Activated CD4-positive, CD25-positive, alpha-beta regulatory T cell (primary cell): ENCODE results near the gene GPX1.
"Not testable (repeated sequence)": the region's sequence is repeated elsewhere in the genome, so short reads cannot be mapped to it uniquely, and the experiment has no call there.

ENCODE experiments used
- DNase-seq, 4 experiments: peaks; one replicate each; lab custom pipeline; 2025; lab: John Stamatoyannopoulos, UW

Gene GPX1

DNA sequence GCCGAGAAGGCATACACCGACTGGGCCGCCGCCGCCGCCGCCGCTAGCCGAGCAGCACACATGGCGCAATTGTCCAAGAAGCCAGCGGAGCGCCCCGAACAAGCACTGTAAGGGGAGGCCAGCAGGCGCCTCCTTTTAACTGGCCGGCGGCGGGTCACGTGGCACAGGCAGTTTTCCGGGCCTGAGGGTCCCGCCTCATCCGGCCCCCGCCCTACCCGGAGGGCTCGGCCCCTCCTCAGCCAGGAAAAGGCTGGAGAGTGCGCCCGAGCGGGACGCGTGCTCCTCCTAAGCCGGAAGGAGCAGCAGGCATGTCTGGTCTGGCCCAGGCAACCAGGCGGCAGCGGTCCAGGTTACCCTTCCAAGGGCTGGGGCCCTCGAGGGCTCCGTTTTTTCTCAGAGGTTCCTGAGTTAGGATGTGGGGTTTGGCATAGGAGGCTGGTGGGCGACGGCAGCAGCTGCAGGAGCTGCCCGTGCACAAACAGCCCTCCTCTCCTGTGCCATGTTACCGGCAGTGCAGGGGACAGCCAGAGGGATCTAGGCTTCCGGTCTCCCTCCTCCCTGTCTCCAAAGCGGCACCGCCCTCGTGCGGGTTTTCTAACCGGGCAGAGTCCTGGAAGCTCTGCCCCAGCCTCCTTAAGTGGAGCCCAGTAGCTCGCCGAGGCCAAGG is at the start of gene GPX1:
Gene GPX1, minus strand, starts transcription at position 137 of the 667 bp plus-strand sequence. Its CDS starts 75 bp downstream, at position 62.
- DNase-seq = peak; percentile 41 to 57 (median 50)

DNA sequence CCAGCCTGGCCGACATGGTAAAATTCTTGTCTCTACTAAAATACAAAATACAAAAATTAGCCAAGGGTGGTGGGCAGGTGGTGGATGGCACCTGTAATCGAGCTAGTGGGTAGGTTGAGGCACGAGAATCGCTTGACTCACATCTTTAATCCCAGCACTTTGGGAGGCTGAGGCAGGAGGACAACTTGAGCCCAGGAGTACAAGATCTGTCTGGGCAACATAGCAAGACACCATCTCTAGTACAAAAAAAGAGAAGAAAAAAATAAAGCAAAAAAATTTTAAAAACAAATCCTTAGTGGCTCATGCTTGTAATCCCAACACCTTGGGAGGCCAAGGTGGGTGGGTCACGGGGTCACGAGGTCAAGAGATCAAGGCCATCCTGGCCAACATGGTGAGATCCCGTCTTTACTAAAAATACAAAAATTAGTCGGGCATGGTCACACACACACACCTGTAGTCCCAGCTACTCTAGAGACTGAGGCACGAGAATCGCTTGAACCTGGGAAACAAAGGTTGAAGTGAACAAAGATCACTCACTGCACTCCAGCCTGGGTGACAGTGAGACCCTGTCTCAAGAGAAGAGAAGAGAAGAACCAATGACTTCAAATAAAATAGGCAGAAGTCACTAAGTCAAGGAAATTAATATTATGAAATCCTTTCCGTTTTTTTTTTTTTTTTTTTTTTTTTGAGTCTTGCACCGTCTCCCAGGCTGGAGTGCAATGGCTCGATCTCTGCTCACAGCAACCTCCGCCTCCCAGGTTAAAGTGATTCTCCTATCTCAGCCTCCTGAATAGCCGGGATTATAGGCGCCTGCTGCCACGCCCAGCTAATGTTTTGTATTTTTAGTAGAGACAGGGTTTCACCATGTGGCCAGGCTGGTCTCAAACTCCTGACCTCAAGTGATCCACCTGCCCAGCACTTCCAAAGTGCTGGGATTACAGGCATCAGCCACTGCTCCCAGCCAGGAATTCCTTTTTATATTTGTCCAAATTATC is 48.7 kb upstream of the GPX1 start:
- DNase-seq = no peak

DNA sequence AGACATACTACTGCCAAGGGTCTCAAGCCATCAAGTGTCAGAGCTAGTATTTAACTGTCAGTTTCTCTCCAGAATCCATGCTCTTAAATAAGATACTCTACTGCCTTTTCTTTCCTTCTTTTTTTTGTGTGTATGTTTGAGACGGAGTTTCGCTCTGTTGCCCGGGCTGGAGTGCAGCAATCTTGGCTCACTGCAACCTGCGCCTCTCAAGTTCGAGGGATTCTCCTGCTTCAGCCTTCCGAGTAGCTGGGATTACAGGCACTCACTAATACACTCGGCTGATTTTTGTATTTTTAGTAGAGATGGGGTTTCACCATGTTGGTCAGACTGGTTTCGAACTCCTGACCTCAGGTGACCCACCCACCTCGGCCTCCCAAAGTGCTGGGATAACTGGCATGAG is 47.4 kb upstream of the GPX1 start:
- not testable (repeated sequence) for DNase-seq

DNA sequence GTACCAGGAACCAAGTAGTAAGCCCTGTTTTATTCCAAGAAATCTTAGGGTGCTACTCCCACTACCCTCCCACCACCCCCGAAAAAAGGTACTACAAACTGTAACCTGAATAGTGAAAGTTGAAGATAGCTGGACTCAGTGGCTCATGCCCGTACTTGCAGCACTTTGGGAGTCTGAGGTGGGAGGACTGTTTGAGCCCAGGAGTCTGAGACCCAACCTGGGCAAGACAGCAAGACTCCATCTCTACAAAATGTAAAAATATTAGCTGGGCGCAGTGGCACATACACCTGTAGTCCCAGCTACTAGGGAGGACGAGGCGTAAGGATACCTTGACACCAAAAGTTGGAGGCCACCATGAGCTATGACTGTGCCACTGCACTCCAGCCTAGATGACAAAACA is 45.7 kb upstream of the GPX1 start:
- no peak for DNase-seq

DNA sequence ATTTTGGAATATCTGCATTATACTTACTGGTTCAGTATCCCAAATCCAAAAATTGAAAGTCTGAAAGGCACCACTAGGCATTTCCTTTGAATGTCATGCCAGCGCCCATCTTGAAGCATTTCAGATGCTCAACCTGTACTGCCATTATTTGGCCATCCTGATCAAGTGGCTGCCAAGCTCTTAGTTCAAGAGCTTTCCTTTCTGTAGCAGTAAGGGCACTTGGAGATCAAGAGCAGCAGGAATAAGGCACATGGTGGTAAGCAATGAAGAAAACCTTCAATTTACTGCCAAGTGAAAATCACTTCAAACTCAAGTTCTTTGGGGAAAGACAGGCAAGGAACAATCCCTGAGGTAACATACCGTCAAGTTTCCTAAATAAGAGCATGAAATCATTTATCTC is 43.6 kb upstream of the GPX1 start:
- no peak for DNase-seq

DNA sequence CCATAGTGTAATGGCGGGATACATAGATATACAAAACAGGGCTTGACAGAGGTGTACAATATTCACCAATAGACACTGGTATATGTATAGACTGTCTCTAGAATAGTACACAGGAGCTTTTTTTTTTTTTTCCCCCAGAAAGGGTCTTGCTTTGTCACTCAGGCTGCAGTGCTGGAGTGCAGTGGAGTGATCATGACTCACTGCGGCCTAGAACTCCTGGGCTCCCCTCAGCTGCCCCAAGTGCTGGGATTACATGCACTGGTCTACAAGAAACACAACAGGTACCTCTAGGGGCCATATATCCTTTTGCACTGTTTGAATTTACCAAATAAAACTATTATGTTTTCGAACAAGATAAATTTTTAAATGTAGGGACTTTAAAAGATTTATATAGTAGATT is 41.3 kb upstream of the GPX1 start:
- no peak for DNase-seq

DNA sequence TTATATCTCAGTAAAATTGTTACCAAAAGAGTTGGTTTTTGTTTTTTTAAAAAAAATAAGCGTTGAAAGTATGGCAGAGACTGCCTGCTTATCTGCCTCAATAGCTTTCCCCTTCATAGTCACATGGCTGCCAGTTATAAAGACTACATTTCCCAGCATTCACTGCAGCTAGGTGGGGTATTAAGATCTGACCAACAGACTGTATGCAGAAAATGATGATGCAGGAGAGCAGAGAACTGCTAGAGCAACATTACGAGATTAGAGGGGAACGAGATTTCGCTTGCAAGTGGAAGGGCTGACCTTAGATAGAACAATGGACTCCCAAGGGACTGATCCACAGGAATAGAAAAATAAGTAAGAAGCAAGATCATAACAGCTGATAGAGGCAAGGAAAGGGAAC is 39.3 kb upstream of the GPX1 start:
- DNase-seq = no peak

DNA sequence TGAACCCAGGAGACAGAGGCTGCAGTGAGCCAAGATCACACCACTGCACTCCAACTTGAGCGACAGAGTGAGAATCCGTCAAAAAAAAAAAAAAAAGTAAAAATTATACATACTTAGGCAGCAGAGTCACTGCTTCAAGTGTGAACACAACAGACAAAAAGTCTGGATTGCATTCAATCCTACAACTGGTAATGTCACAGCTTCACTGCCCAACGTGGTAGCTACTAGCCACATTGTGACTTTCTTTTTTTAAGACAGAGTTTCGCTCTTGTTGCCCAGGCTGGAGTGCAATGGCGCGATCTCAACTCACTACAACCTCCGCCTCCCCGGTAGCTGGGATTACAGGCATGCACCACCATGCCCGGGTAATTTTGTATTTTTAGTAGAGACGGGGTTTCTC is 33.2 kb upstream of the GPX1 start:
- not testable (repeated sequence) for DNase-seq

DNA sequence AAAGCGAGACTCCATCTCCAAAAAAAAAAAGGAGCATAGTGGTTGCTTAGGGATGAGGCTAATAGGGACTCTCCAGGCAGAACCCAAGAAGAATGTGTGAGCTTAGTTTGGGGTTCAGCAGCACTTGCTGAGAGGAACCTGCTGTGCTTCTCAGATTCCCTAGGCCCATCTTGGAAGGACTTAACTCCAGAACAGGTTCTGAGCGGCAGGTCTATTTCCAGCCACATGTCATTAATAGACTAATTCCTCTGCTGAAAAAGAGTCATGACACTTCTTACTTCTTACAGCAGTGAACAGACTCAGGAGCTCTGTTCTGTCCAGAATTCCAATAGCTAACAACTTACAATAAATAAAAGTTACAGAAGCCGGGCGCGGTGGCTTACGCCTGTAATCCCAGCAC is 31.1 kb upstream of the GPX1 start:
- no peak for DNase-seq

DNA sequence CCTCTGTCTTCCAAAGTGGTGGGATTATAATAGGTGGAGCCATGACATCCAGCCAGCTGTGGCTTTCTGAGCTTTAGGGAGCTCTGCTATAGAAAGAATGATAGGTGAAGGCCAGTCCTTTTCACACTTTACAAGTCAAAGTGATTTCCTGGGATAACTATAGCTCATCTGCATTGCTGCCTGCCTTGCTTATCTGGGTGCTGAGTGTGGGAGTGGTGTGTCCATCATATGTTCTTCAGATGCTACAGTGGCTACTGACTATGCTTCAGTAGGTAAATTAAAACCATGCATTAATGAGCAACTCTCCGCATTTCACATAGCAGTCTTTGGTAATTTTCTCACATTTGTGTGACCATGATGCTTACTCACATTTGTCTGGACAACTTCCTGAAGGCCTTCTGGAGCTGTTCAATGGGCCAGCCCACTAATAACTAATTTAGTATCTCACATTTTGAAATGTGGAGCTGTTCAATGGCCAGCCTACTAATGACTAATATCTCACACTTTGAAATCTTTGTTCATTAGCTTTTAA is 30.2 kb upstream of the GPX1 start:
- no peak for DNase-seq

DNA sequence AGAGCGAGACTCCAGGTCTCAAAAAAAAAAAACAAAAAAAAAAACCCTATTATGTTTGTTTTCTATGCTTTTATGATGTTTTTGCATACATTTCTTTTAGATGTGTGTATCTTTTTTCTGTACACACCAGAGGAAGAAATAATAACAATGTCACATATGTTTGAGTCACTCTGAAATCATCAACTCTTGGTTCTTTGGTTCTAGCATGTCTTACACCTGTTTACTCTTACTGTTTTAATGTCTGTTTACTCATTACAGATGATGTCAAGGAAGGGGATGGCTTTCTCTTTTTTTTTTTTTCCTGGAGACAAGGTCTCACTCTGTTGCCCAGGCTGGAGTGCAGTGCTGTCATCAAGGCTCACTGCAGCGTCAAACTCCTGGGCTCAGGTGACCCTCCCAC is 29.6 kb upstream of the GPX1 start:
- DNase-seq = no peak

DNA sequence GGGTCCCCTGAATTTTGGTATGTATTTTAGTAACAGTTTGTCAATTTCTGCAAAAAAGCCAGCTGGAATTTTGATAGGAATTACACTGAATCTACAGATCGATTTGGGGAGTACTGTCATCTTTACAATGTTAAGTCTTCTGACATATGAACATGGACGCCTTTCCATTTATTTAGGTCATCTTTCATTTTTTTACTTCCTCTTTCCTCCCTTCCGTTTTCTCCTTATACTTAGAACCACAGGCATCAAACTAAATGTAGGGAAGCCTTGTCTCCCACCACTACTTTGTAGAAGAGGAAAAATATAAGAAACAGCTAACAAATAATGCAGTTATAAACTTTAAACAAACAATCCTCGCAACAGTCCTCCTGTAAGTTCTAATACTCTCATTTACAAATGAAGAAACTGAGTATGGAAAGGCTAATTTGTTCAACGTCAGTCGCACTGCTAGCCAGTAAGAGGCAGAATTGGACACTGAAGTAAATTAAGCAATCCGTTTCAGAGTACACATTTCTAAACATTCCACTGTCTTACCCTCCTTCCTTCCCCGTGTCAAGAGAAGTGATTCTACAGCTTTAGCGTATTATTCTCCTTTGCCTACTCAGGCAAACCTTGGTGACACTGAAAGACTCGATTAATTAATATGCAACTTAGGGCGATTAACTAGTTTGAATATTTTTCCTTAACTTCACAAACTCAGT is 28.1 kb upstream of the GPX1 start:
- no peak for DNase-seq

DNA sequence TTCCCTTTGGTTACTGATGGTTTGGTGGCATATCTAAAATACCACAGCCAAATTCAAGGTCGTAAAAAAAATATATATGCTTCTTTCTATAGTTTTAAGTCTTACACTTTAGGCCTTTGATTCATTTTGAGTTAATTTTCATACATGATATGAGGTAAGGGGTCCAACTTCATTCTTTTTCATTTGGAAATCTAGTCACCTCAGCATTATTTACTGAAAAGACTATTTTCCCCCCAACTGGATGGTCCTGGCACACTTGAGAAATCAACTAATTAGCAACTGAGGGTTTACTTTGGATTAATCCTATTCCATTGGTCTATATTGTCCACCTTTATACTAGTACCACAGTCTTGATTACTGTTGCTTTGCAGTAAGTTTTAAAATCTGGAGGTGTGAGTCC is 27.5 kb upstream of the GPX1 start:
- no peak for DNase-seq

DNA sequence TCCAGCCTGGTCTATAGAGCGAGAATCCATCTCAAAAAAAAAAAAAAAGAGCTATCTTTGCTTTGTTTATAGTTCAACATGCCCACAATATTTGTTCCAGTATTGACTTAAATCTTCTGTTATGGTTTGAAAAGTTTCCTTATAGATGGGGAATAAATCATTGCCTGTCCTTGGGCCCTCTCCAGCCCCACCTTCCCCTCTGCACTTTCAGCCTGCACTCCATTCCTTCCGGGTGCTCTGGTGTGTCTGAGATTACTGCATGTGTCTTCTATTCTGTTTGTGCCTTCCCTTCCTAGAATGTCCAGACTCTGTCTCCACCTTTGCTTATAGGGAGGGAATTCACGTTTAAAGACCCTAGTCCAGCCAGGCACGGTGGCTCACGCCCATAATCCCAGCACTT is 25.2 kb upstream of the GPX1 start:
- no peak for DNase-seq

DNA sequence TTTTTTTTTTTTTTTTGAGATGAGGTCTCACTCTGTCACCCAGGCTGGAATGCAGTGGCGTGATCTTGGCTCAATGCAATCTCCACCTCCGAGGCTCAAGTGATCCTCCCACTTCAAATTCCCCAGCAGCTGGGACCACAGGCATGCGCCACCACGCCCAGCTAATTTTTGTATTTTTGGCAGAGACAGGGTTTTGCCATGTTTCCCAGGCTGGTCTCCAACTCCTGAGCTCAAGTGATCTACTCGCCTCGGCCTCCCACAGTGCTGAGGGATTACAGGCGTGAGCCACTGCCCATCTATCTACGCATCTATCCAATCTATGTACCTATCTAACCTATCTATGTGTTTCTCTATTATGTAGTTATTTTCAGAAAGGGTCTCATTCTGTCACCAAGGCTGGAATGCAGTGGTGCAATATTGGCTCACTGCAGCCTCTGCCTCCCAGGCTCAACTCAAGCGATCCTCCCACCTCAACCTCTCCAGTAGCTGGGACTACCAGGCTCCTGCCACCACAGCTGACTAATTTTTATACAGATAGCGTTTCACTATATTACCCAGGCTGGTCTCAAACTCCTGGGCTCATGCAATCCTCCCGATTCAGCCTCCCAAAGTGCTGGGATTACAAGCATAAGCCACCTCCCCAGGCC is 20.2 kb upstream of the GPX1 start:
- DNase-seq = no peak

DNA sequence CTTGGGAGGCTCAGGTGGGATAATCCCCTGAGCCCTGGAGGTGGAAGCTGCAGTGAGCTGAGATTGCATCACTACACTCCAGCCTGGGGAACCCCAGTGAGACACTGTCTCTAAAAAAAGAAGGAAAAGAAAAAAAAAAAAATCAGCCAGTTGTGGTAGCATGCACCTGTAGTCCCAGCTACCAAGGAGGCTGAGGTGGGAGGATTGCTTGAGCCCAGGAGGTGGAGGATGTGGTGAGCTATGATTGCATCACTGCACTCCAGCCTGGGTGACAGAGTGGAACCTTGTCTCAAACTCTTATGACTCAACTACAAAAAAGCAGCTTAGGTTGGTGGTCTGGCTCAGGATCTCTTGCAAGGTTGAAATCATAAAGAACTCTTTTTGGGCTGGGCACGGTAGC is 19.3 kb upstream of the GPX1 start:
- peak in 1 of 4 experiments; percentile 20 for DNase-seq

DNA sequence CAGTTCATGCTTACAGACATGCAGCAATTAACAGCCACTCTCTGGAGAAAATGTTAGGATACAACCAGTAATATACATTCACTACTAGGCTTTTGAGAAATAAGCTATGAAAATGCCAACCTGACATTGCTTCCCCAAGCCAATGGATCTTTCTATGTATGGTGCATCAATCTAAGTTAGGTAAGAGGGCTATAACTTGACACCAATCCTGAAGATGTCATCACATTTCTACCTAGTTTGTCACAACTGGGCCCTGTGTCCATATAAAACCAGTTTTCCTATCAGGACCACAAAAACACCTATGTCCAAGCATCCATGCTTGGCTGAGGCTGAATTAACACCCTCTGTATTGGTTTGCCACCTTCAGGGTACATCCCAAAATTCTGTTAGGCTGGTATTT is 13.8 kb upstream of the GPX1 start:
- no peak for DNase-seq

DNA sequence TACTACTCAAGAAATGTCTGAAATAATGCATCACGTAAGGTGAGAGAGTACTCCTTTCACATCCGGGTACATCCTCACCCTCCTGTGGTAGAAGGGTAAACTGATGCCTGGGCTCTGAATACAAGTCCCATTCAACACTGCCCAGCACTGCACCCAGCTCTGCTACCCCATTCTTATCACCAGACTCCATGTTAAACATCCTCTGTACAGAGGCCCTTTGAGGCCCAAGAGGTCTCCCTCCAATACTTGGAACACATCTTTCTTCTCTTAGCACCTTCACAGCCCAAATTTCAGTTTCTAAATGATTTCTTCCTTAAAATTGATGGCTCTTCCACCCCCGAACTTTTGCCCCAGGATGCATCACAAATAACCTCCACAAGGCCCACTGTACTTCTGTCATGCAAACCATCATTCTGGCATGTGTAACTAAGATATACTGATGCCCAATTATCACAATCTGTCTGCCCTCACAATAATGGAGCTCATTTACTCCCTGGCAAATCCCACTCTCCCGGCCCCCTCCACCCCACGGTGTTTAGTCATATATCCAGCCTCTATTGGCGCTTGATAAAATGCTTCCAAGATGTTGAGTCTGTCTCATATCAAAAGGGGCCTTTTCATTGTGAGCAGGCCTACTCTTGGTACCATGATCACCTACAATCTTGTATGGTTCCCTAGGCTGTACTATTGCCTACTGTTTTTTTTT is 12.6 kb upstream of the GPX1 start:
- DNase-seq = no peak

DNA sequence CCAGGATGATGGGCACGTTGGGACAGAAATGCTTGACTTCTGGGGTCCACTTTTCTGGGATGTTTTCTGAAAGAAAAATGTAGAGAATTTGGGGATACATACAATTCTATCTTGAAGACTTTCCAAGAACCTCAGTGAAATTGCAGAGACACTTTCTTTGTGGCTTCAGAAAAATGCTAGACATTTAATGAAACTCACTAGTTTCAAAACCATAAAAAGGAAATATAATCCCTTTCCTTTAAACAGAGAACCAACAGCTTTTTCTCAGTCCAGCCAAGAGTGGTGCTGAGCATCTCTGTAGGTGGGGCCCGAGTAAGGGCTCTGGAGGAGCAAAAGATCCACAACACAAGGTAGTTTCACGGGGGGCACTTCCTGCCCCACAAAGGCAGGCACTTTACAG is 4.4 kb upstream of the GPX1 start:
- DNase-seq = no peak

DNA sequence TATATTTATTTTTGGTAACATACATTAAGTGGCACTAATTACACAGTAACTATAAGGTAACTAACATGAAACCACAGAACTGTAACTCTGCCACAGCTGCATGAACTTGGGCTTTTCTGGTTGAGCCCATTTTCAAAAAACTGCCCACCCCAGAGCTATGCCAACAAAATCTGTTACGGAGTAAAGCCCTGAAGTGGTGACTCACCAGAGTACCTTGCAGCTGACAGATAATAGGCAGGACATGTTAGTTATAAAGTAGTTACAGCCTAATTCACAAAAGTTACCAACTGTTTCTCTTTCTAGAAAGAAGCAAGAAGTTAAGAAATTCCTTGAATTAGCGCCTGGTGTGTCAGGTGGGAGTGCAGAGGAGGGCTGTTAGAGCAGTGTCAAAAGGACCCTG is 1.5 kb upstream of the GPX1 start:
- no peak for DNase-seq

DNA sequence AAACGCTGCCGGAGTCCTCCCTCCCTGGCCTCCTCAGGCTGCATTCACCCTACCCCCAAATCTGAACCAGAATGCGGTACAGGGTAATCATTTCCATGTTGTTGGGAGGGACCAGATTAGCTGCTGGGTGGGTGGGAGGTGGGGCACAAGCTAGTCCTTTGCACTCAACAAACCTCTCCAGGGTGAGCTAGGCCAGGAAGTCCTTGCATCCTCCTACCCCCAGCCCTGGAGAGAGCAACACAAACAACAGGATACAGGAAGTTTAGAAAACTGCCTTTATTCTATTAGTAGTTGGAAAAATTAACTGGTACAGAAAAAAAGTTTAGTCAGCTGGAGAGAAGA is 702 bp upstream of the GPX1 start:
- no peak for DNase-seq
